IMR-90 (cell line): ENCODE results near the gene LHX5. TPM values are rescaled to one million over a fixed set of nuclear protein-coding genes. Genes with fewer than 3 reads are reported as not detected.

Source experiments
- ATAC-seq: fragments of 200-7000 bp; cut with Tn5 transposase; 2 replicates; pipeline ENCODE4 v1.9.1; 2020; ENCODE audit warnings: low read depth, mild to moderate bottlenecking, moderate library complexity
- BruUV-seq: library from RNA; stranded (reverse); fragments of 400-500 nt; replicated peaks from 2 replicates; lab custom pipeline; 2021; lab: Mats Ljungman, UMichigan
- CTCF ChIA-PET: fragments of 300-600 bp; formaldehyde crosslinking; extraction: SDS; loops from one replicate; lab custom pipeline; 2021; ENCODE audit warnings: antibody characterized with exemption; lab: Yijun Ruan, JAX
- POLR2A ChIA-PET: fragments of 300-600 bp; sonication (Branson Sonifier 250); formaldehyde crosslinking; loops from one replicate; lab custom pipeline; 2022; ENCODE audit warnings: antibody characterized with exemption; ENCODE audit not compliant: unreplicated experiment; lab: Charles Lee
- DNase-seq: peaks from one replicate; pipeline ENCODE4 v3.0.0; 2013
- H2AFZ ChIP-seq: replicated peaks from 2 replicates; pipeline ENCODE3; 2013; ENCODE audit warnings: low read length, mild to moderate bottlenecking; ENCODE audit not compliant: poor library complexity
- H2AK5ac ChIP-seq: 2 replicates; pipeline ENCODE4 v1.6.1; 2013; ENCODE audit warnings: low read depth, low read length, inconsistent platforms
- H2AK9ac ChIP-seq: replicated peaks from 2 replicates; pipeline ENCODE3; 2013; ENCODE audit warnings: mild to moderate bottlenecking, low read depth, low read length, moderate library complexity; ENCODE audit not compliant: poor library complexity
- H2BK120ac ChIP-seq: 2 replicates; pipeline ENCODE4 v1.6.1; 2013; ENCODE audit warnings: low read depth, low read length, inconsistent platforms
- H2BK15ac ChIP-seq: 3 replicates; pipeline ENCODE4 v1.6.1; 2013; ENCODE audit warnings: low read depth, low read length, inconsistent platforms
- H2BK20ac ChIP-seq: 2 replicates; pipeline ENCODE4 v1.6.1; 2013; ENCODE audit warnings: low read depth, mild to moderate bottlenecking, inconsistent platforms, low read length, moderate library complexity
- H2BK5ac ChIP-seq: 2 replicates; pipeline ENCODE4 v1.6.1; 2013; ENCODE audit warnings: mild to moderate bottlenecking, low read depth, low read length, inconsistent platforms; ENCODE audit not compliant: poor library complexity, severe bottlenecking
- H3K14ac ChIP-seq: replicated peaks from 2 replicates; pipeline ENCODE4 v1.6.1; 2013; ENCODE audit warnings: low read depth, low read length, inconsistent platforms
- H3K18ac ChIP-seq: 2 replicates; pipeline ENCODE4 v1.6.1; 2013; ENCODE audit warnings: low read depth, low read length, control low read depth
- H3K23ac ChIP-seq: 2 replicates; pipeline ENCODE4 v1.6.1; 2013; ENCODE audit warnings: low read depth, low read length, inconsistent platforms
- H3K27ac ChIP-seq: 2 replicates; pipeline ENCODE4 v1.5.1; 2013; ENCODE audit warnings: mild to moderate bottlenecking, control low read depth, low read length; ENCODE audit not compliant: insufficient read depth
- H3K27me3 ChIP-seq: 2 replicates; pipeline ENCODE4 v1.6.1; 2013; ENCODE audit warnings: low read length; ENCODE audit not compliant: control insufficient read depth, insufficient read depth
- H3K36me3 ChIP-seq: 2 replicates; pipeline ENCODE4 v1.6.1; 2013; ENCODE audit warnings: low read length, mixed read lengths; ENCODE audit not compliant: control insufficient read depth, insufficient read depth
- H3K4ac ChIP-seq: 2 replicates; pipeline ENCODE4 v1.6.1; 2013; ENCODE audit warnings: low read depth, low read length, inconsistent platforms
- H3K4me1 ChIP-seq: 2 replicates; pipeline ENCODE4 v1.6.1; 2013; ENCODE audit warnings: low read length, mixed read lengths; ENCODE audit not compliant: control insufficient read depth, insufficient read depth
- H3K4me2 ChIP-seq: 2 replicates; pipeline ENCODE4 v1.6.1; 2013; ENCODE audit warnings: low read depth, mild to moderate bottlenecking, control low read depth, low read length, moderate library complexity
- H3K4me3 ChIP-seq: 2 replicates; pipeline ENCODE4 v1.5.1; 2013; ENCODE audit warnings: low read depth, mild to moderate bottlenecking, control low read depth, low read length, moderate library complexity; ENCODE audit not compliant: insufficient read depth
- H3K56ac ChIP-seq: 2 replicates; pipeline ENCODE4 v1.6.1; 2013; ENCODE audit warnings: low read length, inconsistent platforms; ENCODE audit not compliant: insufficient read depth; ENCODE audit errors: extremely low read depth
- H3K79me1 ChIP-seq, 2 experiments: 2 replicates each; pipeline ENCODE4 v1.6.1; 2013; ENCODE audit warnings: low read length in 2 of 2, inconsistent platforms in 1 of 2, low read depth in 1 of 2
- H3K9ac ChIP-seq: 2 replicates; pipeline ENCODE4 v1.6.1; 2013; ENCODE audit warnings: low read depth, low read length, control low read depth
- H3K9me1 ChIP-seq: 2 replicates; pipeline ENCODE4 v1.6.1; 2013; ENCODE audit warnings: low read length, inconsistent platforms; ENCODE audit not compliant: insufficient read depth
- H3K9me3 ChIP-seq: 2 replicates; pipeline ENCODE4 v1.6.1; 2013; ENCODE audit warnings: low read length; ENCODE audit not compliant: control insufficient read depth, insufficient read depth
- H4K20me1 ChIP-seq: 2 replicates; pipeline ENCODE4 v1.6.1; 2013; ENCODE audit warnings: low read length, inconsistent platforms; ENCODE audit not compliant: insufficient read depth
- H4K5ac ChIP-seq: 2 replicates; pipeline ENCODE4 v1.6.1; 2013; ENCODE audit warnings: mild to moderate bottlenecking, low read depth, low read length, control low read depth
- H4K8ac ChIP-seq, 2 experiments: 2 replicates each; pipeline ENCODE4 v1.6.1; 2013; ENCODE audit warnings: low read depth in 2 of 2, low read length in 2 of 2, control low read depth in 1 of 2, inconsistent platforms in 1 of 2
- H4K91ac ChIP-seq: 2 replicates; pipeline ENCODE4 v1.6.1; 2013; ENCODE audit warnings: low read depth, low read length, inconsistent platforms; ENCODE audit not compliant: insufficient read depth
- BHLHE40 ChIP-seq: fragments of 150-350 bp; IDR thresholded peaks from 2 replicates; pipeline ENCODE4 v1.6.1; 2016; ENCODE audit warnings: mild to moderate bottlenecking, low read depth, low read length
- CEBPB ChIP-seq: IDR thresholded peaks from 2 replicates; pipeline ENCODE4 v1.6.1; 2012; ENCODE audit warnings: low read depth, low read length, improper control_type of control experiment
- CHD1 ChIP-seq: IDR thresholded peaks from 2 replicates; pipeline ENCODE4 v1.6.1; 2012; ENCODE audit warnings: low read depth, low read length, improper control_type of control experiment
- CTCF ChIP-seq: conservative IDR thresholded peaks from 2 replicates; pipeline ENCODE4 v1.5.1; 2012; ENCODE audit warnings: mild to moderate bottlenecking, low read depth, low read length, improper control_type of control experiment
- ELK1 ChIP-seq: fragments of 150-350 bp; IDR thresholded peaks from 2 replicates; pipeline ENCODE4 v1.6.1; 2016; ENCODE audit warnings: low read depth, mild to moderate bottlenecking, low read length, moderate library complexity, borderline replicate concordance
- MAFK ChIP-seq: IDR thresholded peaks from 2 replicates; pipeline ENCODE4 v1.6.1; 2012; ENCODE audit warnings: low read depth, low read length, improper control_type of control experiment
- MAZ ChIP-seq: IDR thresholded peaks from 2 replicates; pipeline ENCODE4 v1.6.1; 2012; ENCODE audit warnings: low read depth, mild to moderate bottlenecking, low read length, improper control_type of control experiment, moderate library complexity, borderline replicate concordance
- MXI1 ChIP-seq: IDR thresholded peaks from 2 replicates; pipeline ENCODE4 v1.6.1; 2012; ENCODE audit warnings: low read depth, mild to moderate bottlenecking, low read length, moderate library complexity, borderline replicate concordance
- NFE2L2 ChIP-seq: fragments of 150-350 bp; IDR thresholded peaks from 2 replicates; pipeline ENCODE4 v1.6.1; 2016; ENCODE audit warnings: low read depth, mild to moderate bottlenecking, low read length
- POLR2A ChIP-seq: IDR thresholded peaks from 2 replicates; pipeline ENCODE4 v1.6.1; 2012; ENCODE audit warnings: mild to moderate bottlenecking, low read depth, low read length
- RAD21 ChIP-seq: IDR thresholded peaks from 2 replicates; pipeline ENCODE4 v1.6.1; 2012; ENCODE audit warnings: low read length, improper control_type of control experiment
- RCOR1 ChIP-seq: IDR thresholded peaks from 2 replicates; pipeline ENCODE4 v1.6.1; 2012; ENCODE audit warnings: mild to moderate bottlenecking, low read length, improper control_type of control experiment; ENCODE audit not compliant: insufficient replicate concordance
- RFX5 ChIP-seq: IDR thresholded peaks from 2 replicates; pipeline ENCODE4 v1.8.0; 2012; ENCODE audit warnings: low read depth, mild to moderate bottlenecking, low read length, moderate library complexity
- SMC3 ChIP-seq: fragments of 150-350 bp; IDR thresholded peaks from 2 replicates; pipeline ENCODE4 v1.6.1; 2016; ENCODE audit warnings: low read depth, mild to moderate bottlenecking, antibody characterized with exemption, low read length, moderate library complexity
- WGBS, 2 experiments: methylation state at CpG; one replicate each; pipeline versions ENCODE4 v1.1.5 to v1.1.7; 2013; ENCODE audit warnings: missing lambda C conversion rate in 2 of 2; ENCODE audit not compliant: insufficient read length in 1 of 2; ENCODE audit errors: extremely low coverage in 2 of 2; 5-methylcytosine and 5-hydroxymethylcytosine counted together
- dilution Hi-C: fragments of 300-500 bp; cut with HindIII; formaldehyde crosslinking; loops from one replicate; pipeline ENCODE4 v1.14.3; 2018; ENCODE audit warnings: low sequenced_read_pairs; ENCODE audit not compliant: unreplicated experiment
- in situ Hi-C: fragments of 300-500 bp; cut with MboI; formaldehyde crosslinking; loops from 3 replicates; pipeline ENCODE4 v1.14.3; 2019; ENCODE audit warnings: low sequenced_read_pairs, inconsistent platforms, mixed read lengths
- intact Hi-C: fragments of 100-400 bp; cut with micrococcal nuclease; formaldehyde crosslinking; loops from 2 replicates; pipeline ENCODE4 v1.10.0; 2022
- polyA plus RNA-seq, 3 experiments: library from polyadenylated mRNA; depleted of rRNA; stranded (reverse); fragments of >200 nt; gene quantifications; 2 replicates each; pipeline ENCODE4 v1.2.3, GENCODE V29; 2012; ENCODE audit warnings: low replicate concordance in 1 of 3
- total RNA-seq: library from RNA; depleted of rRNA; stranded (reverse); fragments of >200 nt; gene quantifications from 2 replicates; pipeline ENCODE4 v1.2.3, GENCODE V29; 2012

The LHX5 gene
- total and polyA plus RNA-seq, 2 of the 4 experiments (the other 2 are of a cell fraction), result not detected

GRCh38 chr12:113467502-113468364, 3.9 kb downstream of the LHX5 start (continued):
- TF ChIP-seq RFX5, result no peak

- Histone ChIP-seq H2BK5ac (no peak overlapping the region), H3K27ac (no peak overlapping the region), H3K4me3 (peak overlapping the region; percentile 20; the same call in 1 of the 2 replicates), H3K4me2 (peak overlapping the region; percentile 74), H3K4ac (no peak overlapping the region), H3K4me1 (no peaks in the 10 kb centered on the region; the same call in 1 of the 2 replicates), H4K8ac (no peak overlapping the region), H3K14ac (no peak overlapping the region), H4K20me1 (no peaks in the 10 kb centered on the region), H2AK9ac (no peak overlapping the region), H3K23ac (no peak overlapping the region), H3K9ac (no peak overlapping the region), H3K9me3 (no peaks in the 10 kb centered on the region), H4K91ac (no peak overlapping the region), H4K5ac (no peak overlapping the region), H2AK5ac (no peak overlapping the region), H3K79me1 (no peaks in the 10 kb centered on the region), H3K56ac (no peak overlapping the region), H2BK120ac (no peak overlapping the region), H2AFZ (peak overlapping the region; percentile 78), H2BK15ac (no peak overlapping the region), H3K9me1 (no peaks in the 10 kb centered on the region), H3K18ac (no peak overlapping the region), H2BK20ac (no peak overlapping the region), H3K36me3 (no peaks in the 10 kb centered on the region), H3K27me3 (peaks cover 95% of the 10 kb centered on the region)
- WGBS, 2 experiments, result 0% methylated on average over 3 of the region's 31 CpGs; no CpG with 5 or more reads in 1 of the 2 experiments
- ChIA-PET CTCF (no interaction called here), POLR2A (no interaction called here)
- BruUV-seq, result no TSS peak
- no peak for ATAC-seq
- no peak for DNase-seq
- intact Hi-C loops, result no loop called here
- in situ Hi-C loops, result no loop called here
- dilution Hi-C loops, result no loop called here
- TF ChIP-seq NFE2L2 (no peak), POLR2A (no peak), CTCF (no peak), CHD1 (no peak), MAZ (no peak), ELK1 (no peak), RAD21 (no peak), MXI1 (no peak), BHLHE40 (no peak), MAFK (no peak), CEBPB (no peak), RCOR1 (no peak), SMC3 (no peak)
Observed at GRCh38 chr12:113467142-113467501, 4.5 kb downstream of the LHX5 start.
